ENCODE measurements around the gene TFB1M.
"Not testable (repeated sequence)": the region's sequence is repeated elsewhere in the genome, so short reads cannot be mapped to it uniquely, and the experiment has no call there.

Gene TFB1M

DNA sequence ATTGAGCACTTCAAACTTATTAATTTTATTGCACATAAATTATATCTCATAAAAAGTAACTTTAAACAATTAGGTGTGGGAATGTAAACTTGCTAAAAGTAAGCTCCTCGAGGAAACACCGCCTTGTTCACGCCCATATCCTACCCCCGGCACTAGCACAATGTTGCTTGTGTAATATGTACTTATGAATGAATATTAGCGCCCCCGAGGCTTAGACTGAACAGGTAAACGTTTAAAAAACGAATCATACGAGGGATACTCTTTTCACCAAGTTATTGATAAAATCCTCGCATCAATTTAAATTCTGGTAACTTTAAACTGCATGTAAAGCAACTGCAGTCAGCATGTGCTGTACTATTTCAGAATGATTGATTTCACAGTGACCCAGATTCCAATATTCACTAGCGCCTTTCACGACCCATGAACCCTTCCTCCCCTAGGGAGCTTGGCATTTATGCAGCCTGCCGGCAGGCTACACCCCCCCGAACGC is 637 bp downstream of the TFB1M start:
- peaks cover 12% of the 10 kb centered on the region for H3K79me2 ChIP-seq (ENCODE audit: low read length)
- H3K9me3 ChIP-seq (ENCODE audit: insufficient read depth, low read length) = no peaks in the 10 kb centered on the region
- no peaks in the 10 kb centered on the region for H3K27me3 ChIP-seq (ENCODE audit: low read depth, low read length)
- H3K9ac ChIP-seq (ENCODE audit: low read length) = peak overlapping the region; percentile 91
- peak overlapping the region; percentile 97 for H3K4me3 ChIP-seq (ENCODE audit: low read length)
- H4K20me1 ChIP-seq (ENCODE audit: insufficient read depth, low read length) = no peaks in the 10 kb centered on the region
- TF ChIP-seq, protein P1, sequence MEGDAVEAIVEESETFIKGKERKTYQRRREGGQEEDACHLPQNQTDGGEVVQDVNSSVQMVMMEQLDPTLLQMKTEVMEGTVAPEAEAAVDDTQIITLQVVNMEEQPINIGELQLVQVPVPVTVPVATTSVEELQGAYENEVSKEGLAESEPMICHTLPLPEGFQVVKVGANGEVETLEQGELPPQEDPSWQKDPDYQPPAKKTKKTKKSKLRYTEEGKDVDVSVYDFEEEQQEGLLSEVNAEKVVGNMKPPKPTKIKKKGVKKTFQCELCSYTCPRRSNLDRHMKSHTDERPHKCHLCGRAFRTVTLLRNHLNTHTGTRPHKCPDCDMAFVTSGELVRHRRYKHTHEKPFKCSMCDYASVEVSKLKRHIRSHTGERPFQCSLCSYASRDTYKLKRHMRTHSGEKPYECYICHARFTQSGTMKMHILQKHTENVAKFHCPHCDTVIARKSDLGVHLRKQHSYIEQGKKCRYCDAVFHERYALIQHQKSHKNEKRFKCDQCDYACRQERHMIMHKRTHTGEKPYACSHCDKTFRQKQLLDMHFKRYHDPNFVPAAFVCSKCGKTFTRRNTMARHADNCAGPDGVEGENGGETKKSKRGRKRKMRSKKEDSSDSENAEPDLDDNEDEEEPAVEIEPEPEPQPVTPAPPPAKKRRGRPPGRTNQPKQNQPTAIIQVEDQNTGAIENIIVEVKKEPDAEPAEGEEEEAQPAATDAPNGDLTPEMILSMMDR (IDR thresholded peaks at IDR 0.05; ENCODE audit: low read depth, low read length) = no peak
- TF ChIP-seq EZH2phosphoT487 (IDR thresholded peaks at IDR 0.05; ENCODE audit: low read depth) = no peak
- peaks cover 14% of the 10 kb centered on the region for H3K36me3 ChIP-seq (replicated peaks; ENCODE audit: low read depth, low read length)
- H3K4me2 ChIP-seq (ENCODE audit: low read length) = peak overlapping the region; percentile 83
- peaks cover 3% of the 10 kb centered on the region; the same call in 1 of the 2 replicates for H3K4me1 ChIP-seq (ENCODE audit: low read length)
- H2AFZ ChIP-seq (ENCODE audit: low read depth, low read length) = peak overlapping the region; percentile 78
- peak overlapping the region; percentile 59 for H3K27ac ChIP-seq (ENCODE audit: low read length)

DNA sequence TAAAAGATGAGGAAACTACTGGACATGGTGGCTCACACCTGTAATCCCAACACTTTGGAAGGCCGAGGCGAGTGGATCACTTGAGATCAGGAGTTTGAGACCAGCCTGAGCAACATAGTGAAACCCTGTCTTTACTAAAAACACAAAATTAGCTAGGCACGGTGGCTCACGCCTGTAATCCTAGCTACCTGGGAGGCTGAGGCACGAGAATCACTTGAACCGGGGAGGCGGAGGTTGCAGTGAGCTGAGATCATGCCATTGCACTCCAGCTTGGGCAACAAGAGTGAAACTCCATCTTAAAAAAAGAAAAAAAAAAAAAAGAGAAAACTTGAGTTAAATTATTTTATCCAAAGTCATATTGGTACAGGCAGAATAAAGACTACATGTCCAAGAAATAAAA is 1.3 kb downstream of the TFB1M start:
- H3K36me3 ChIP-seq (replicated peaks; ENCODE audit: low read depth, low read length) = peaks cover 17% of the 10 kb centered on the region
- H3K9ac ChIP-seq (ENCODE audit: low read length); H4K20me1 ChIP-seq (ENCODE audit: insufficient read depth, low read length); H3K4me1 ChIP-seq (ENCODE audit: low read length); H3K9me3 ChIP-seq (ENCODE audit: insufficient read depth, low read length); H3K27me3 ChIP-seq (ENCODE audit: low read depth, low read length); H2AFZ ChIP-seq (ENCODE audit: low read depth, low read length); H3K27ac ChIP-seq (ENCODE audit: low read length): not testable (repeated sequence)
- peak overlapping the region; percentile 83 for H3K4me2 ChIP-seq (ENCODE audit: low read length)
- peaks cover 12% of the 10 kb centered on the region for H3K79me2 ChIP-seq (ENCODE audit: low read length)
- H3K4me3 ChIP-seq (ENCODE audit: low read length) = peak overlapping the region; percentile 97; the same call in 1 of the 2 replicates

DNA sequence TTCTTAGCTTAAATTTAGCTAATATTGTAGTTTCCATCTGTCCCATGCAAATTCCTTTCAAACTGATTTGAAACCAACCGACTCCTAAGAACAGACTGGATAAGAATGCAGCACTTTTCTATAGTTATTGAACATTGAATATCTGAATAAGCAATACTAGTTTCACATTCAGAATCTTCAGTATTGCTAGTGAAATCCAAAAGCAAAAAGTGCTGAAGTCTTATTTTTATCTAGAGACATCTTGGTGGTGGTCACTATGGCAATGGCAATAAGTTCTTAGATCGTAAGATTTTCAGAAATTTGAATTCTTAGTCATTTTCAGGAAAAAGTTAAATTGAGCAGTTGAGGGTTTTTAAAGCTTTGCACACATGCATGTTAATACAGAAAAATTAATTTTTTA is 2.7 kb downstream of the TFB1M start:
- TF ChIP-seq, protein P1 (IDR thresholded peaks at IDR 0.05; ENCODE audit: low read depth, low read length) = no peak
- TF ChIP-seq EZH2phosphoT487 (IDR thresholded peaks at IDR 0.05; ENCODE audit: low read depth) = no peak
- H3K27me3 ChIP-seq (ENCODE audit: low read depth, low read length) = no peaks in the 10 kb centered on the region
- no peak overlapping the region for H3K4me3 ChIP-seq (ENCODE audit: low read length)
- H3K4me2 ChIP-seq (ENCODE audit: low read length) = no peak overlapping the region
- H3K4me1 ChIP-seq (ENCODE audit: low read length) = peaks cover 3% of the 10 kb centered on the region; the same call in 1 of the 2 replicates
- H3K27ac ChIP-seq (ENCODE audit: low read length) = no peak overlapping the region
- peaks cover 19% of the 10 kb centered on the region for H3K36me3 ChIP-seq (replicated peaks; ENCODE audit: low read depth, low read length)
- no peak overlapping the region for H3K9ac ChIP-seq (ENCODE audit: low read length)
- no peaks in the 10 kb centered on the region for H4K20me1 ChIP-seq (ENCODE audit: insufficient read depth, low read length)
- peaks cover 12% of the 10 kb centered on the region for H3K79me2 ChIP-seq (ENCODE audit: low read length)
- H3K9me3 ChIP-seq (ENCODE audit: insufficient read depth, low read length) = no peaks in the 10 kb centered on the region
- H2AFZ ChIP-seq (ENCODE audit: low read depth, low read length) = no peak overlapping the region

DNA sequence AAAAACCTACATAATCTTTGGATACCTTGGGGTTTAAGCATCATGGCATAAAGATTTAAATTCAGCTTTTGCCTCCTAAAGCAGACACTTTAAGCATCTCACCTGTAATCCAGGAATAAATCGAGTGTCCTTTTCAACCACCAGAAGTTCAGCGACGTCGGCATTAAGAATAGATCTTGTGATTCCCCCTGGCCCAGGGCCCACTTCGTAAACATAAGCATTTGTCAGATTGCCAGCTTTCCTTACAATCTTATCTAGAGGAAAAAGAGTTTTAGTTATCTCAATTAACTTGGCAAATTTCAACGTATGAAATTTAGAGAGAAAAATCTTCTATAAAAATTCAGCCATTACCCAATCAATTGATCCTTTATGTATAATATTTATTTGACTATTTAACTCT is 3.2 kb downstream of the TFB1M start:
- H3K27me3 ChIP-seq (ENCODE audit: low read depth, low read length) = no peaks in the 10 kb centered on the region
- no peak overlapping the region for H3K4me2 ChIP-seq (ENCODE audit: low read length)
- no peak for TF ChIP-seq EZH2phosphoT487 (IDR thresholded peaks at IDR 0.05; ENCODE audit: low read depth)
- TF ChIP-seq, protein P1 (IDR thresholded peaks at IDR 0.05; ENCODE audit: low read depth, low read length) = no peak
- H3K27ac ChIP-seq (ENCODE audit: low read length) = no peak overlapping the region
- no peaks in the 10 kb centered on the region for H3K9me3 ChIP-seq (ENCODE audit: insufficient read depth, low read length)
- H3K9ac ChIP-seq (ENCODE audit: low read length) = no peak overlapping the region
- no peaks in the 10 kb centered on the region for H4K20me1 ChIP-seq (ENCODE audit: insufficient read depth, low read length)
- no peak overlapping the region for H2AFZ ChIP-seq (ENCODE audit: low read depth, low read length)
- peaks cover 22% of the 10 kb centered on the region for H3K36me3 ChIP-seq (replicated peaks; ENCODE audit: low read depth, low read length)
- H3K4me1 ChIP-seq (ENCODE audit: low read length) = peaks cover 3% of the 10 kb centered on the region; the same call in 1 of the 2 replicates
- peaks cover 12% of the 10 kb centered on the region for H3K79me2 ChIP-seq (ENCODE audit: low read length)
- no peak overlapping the region for H3K4me3 ChIP-seq (ENCODE audit: low read length)
